HepG2 (cell line): ENCODE data around the gene WIPF2. TPM values are rescaled to one million over a fixed set of nuclear protein-coding genes. Genes with fewer than 3 reads are reported as not detected.
A peak's percentile ranks its signal among the peaks of the same experiment; 100 is the strongest.

Experiments
- CEBPZ ChIP-seq: IDR thresholded peaks from 2 replicates; pipeline ENCODE4 v1.6.1; 2012; ENCODE audit warnings: low read length, improper control_type of control experiment
- GATA4 ChIP-seq: sonication (generic); IDR thresholded peaks from 2 replicates; pipeline ENCODE4 v1.6.1; 2016; ENCODE audit warnings: antibody characterized with exemption, low read depth, borderline replicate concordance
- HBP1 ChIP-seq: IDR thresholded peaks from 2 replicates; pipeline ENCODE4 v1.6.1; 2016; ENCODE audit warnings: low read depth, control low read depth
- HNF4G ChIP-seq, 2 experiments: sonication (generic) in 1 of 2; formaldehyde crosslinking in 1 of 2; IDR thresholded peaks; 2 replicates each; pipeline versions ENCODE4 v1.4.0 to v1.6.1; 2011 to 2020; ENCODE audit warnings: borderline replicate concordance in 2 of 2, low read depth in 2 of 2, mild to moderate bottlenecking in 2 of 2, low read length in 1 of 2, missing genetic modification reagents in 1 of 2, moderate library complexity in 1 of 2
- HNRNPLL ChIP-seq: fragments of 200-400 bp; formaldehyde crosslinking; IDR thresholded peaks from 2 replicates; pipeline ENCODE4 v1.6.1; 2017; ENCODE audit warnings: mild to moderate bottlenecking, low read depth, low read length; ENCODE audit not compliant: poor library complexity, severe bottlenecking
- SAP130 ChIP-seq: IDR thresholded peaks from 2 replicates; pipeline ENCODE4 v1.6.1; 2016; ENCODE audit warnings: low read depth
- SOX5 ChIP-seq: IDR thresholded peaks from 2 replicates; pipeline ENCODE4 v1.6.1; 2016; ENCODE audit warnings: borderline replicate concordance
- TEF ChIP-seq: sonication (generic); formaldehyde crosslinking; IDR thresholded peaks from 2 replicates; pipeline ENCODE4 v1.5.0; 2020; ENCODE audit warnings: missing genetic modification reagents
- ZBTB4 ChIP-seq: sonication (generic); formaldehyde crosslinking; IDR thresholded peaks from 2 replicates; pipeline ENCODE4 v1.4.0; 2020; ENCODE audit warnings: missing genetic modification reagents, mild to moderate bottlenecking, borderline replicate concordance
- ZEB1 ChIP-seq: IDR thresholded peaks from 2 replicates; pipeline ENCODE4 v1.6.1; 2012; ENCODE audit warnings: mild to moderate bottlenecking, low read depth, inconsistent platforms; ENCODE audit not compliant: insufficient replicate concordance
- ZNF280D ChIP-seq: sonication (generic); formaldehyde crosslinking; IDR thresholded peaks from 2 replicates; pipeline ENCODE4 v1.5.1; 2020; ENCODE audit warnings: mild to moderate bottlenecking, missing genetic modification reagents
- ZNF597 ChIP-seq: sonication (generic); formaldehyde crosslinking; IDR thresholded peaks from 2 replicates; pipeline ENCODE4 v1.5.0; 2020; ENCODE audit warnings: missing genetic modification reagents
- ZSCAN21 ChIP-seq: sonication (generic); formaldehyde crosslinking; IDR thresholded peaks from 2 replicates; pipeline ENCODE4 v1.8.0; 2022; ENCODE audit warnings: mild to moderate bottlenecking, missing genetic modification reagents, moderate library complexity, borderline replicate concordance
- ZSCAN31 ChIP-seq: sonication (generic); formaldehyde crosslinking; IDR thresholded peaks from 2 replicates; pipeline ENCODE4 v1.5.0; 2020; ENCODE audit warnings: low read depth, mild to moderate bottlenecking, missing genetic modification reagents
- polyA plus RNA-seq, 8 experiments: library from polyadenylated mRNA; depleted of rRNA in 3 of 8; stranded (reverse) in 7 of 8; unstranded in 1 of 8; fragments of >200 nt; fragmentation: Illumina TruSeq in 4 of 8; extraction: Trizol in 4 of 8; gene quantifications; 2 replicates each; pipeline versions ENCODE4 v1.2.1 to v1.2.3, GENCODE V29; 2011 to 2016; ENCODE audit warnings: low read depth in 4 of 8, missing spikeins in 1 of 8, mixed read lengths in 1 of 8; ENCODE audit not compliant: insufficient read depth in 1 of 8
- total RNA-seq, 5 experiments: library from RNA; depleted of rRNA; stranded (reverse); fragments of >200 nt; fragmentation: Illumina TruSeq; extraction: Trizol; gene quantifications; 2 replicates each; pipeline ENCODE4 v1.2.3, GENCODE V29; 2016; ENCODE audit warnings: low read depth in 1 of 5

The WIPF2 gene
- total and polyA plus RNA-seq, 2 of the 13 experiments (the other 11 are each of a cell fraction or from before 2014, with no cell fraction given) = 7.2 to 10.8 TPM

GRCh38 chr17:40290629-40291280, 71.7 kb downstream of the WIPF2 start (continued):
- TF ChIP-seq ZBTB4 (CRISPR knock-in tag) = no peak
- TF ChIP-seq GATA4 = no peak
- TF ChIP-seq SOX5 = peak; percentile 35; the same call in 1 of the 2 replicates
- TF ChIP-seq HNRNPLL = no peak
- peak; percentile 67 for TF ChIP-seq SAP130
- no peak for TF ChIP-seq ZNF597
- no peak for TF ChIP-seq HNF4G (IDR thresholded peaks at IDR 0.05; ENCODE audit: borderline replicate concordance, low read depth, low read length)
- TF ChIP-seq HNF4G (CRISPR knock-in tag; IDR thresholded peaks at IDR 0.05; ENCODE audit: borderline replicate concordance, low read depth) = no peak
- TF ChIP-seq HBP1 (CRISPR knock-in tag) = 0 out of 2 replicates have a peak, but pooled peaks have one; percentile 27
- TF ChIP-seq ZEB1 = no peak
- no peak for TF ChIP-seq CEBPZ
- no peak for TF ChIP-seq ZNF280D
- no peak for TF ChIP-seq TEF (CRISPR knock-in tag)
- TF ChIP-seq ZSCAN21 (CRISPR knock-in tag) = no peak
- no peak for TF ChIP-seq ZSCAN31 (CRISPR knock-in tag)
